ENCODE data around the gene PPP1R9A. TPM values are rescaled to one million over a fixed set of nuclear protein-coding genes. Genes with fewer than 3 reads are reported as not detected.
A peak's percentile ranks its signal among the peaks of the same experiment; 100 is the strongest.

Gene PPP1R9A
- total and polyA plus RNA-seq, 4 donors = 2.2 to 59.1 (median 14.6) TPM

GRCh38 chr7:94941844-94942632, 34.6 kb downstream of the PPP1R9A start:
- no peak overlapping the region for H3K9ac ChIP-seq (ENCODE audit: insufficient read depth in 1 of 2, low read length in 2 of 2)
- H3K27ac ChIP-seq (ENCODE audit: low read depth in 1 of 2, low read length in 1 of 2) = no peak overlapping the region
- H3K4me1 ChIP-seq (ENCODE audit: control insufficient read depth in 5 of 5, insufficient read depth in 5 of 5, low read length in 5 of 5) = peaks cover 0 to 14% (median 3%) of the 10 kb centered on the region in 5 donors
- H3K9me3 ChIP-seq (ENCODE audit: control insufficient read depth in 4 of 4, insufficient read depth in 3 of 4, low read length in 3 of 4) = no peaks in the 10 kb centered on the region
- 82 to 85% methylated on average over 3 of the region's 3 CpGs for WGBS, 2 donors
- H3K27me3 ChIP-seq (ENCODE audit: control insufficient read depth in 3 of 3, insufficient read depth in 3 of 3, low read length in 2 of 3) = no peaks in the 10 kb centered on the region
- no peak for DNase-seq
- no peaks in the 10 kb centered on the region for H3K36me3 ChIP-seq (ENCODE audit: control insufficient read depth in 4 of 4, insufficient read depth in 4 of 4, low read length in 4 of 4)
- no peak for TF ChIP-seq CTCF (IDR thresholded peaks at IDR 0.05; ENCODE audit: control extremely low read depth, extremely low read depth)
- H3K4me3 ChIP-seq = no peak overlapping the region
- ATAC-seq (ENCODE audit: insufficient read depth, low FRiP score) = no peak

- H3K4me3 ChIP-seq = no peak overlapping the region
- no peak overlapping the region for H3K27ac ChIP-seq (ENCODE audit: low read depth in 1 of 2, low read length in 1 of 2)
- H3K4me1 ChIP-seq (ENCODE audit: control insufficient read depth in 5 of 5, insufficient read depth in 5 of 5, low read length in 5 of 5) = peaks cover 0 to 14% (median 3%) of the 10 kb centered on the region in 5 donors
- H3K9me3 ChIP-seq (ENCODE audit: control insufficient read depth in 4 of 4, insufficient read depth in 3 of 4, low read length in 3 of 4) = no peaks in the 10 kb centered on the region
- H3K27me3 ChIP-seq (ENCODE audit: control insufficient read depth in 3 of 3, insufficient read depth in 3 of 3, low read length in 2 of 3) = no peaks in the 10 kb centered on the region
- peak in 2 of 3 donors; percentile 79 to 83 for DNase-seq
- no peak overlapping the region for H3K9ac ChIP-seq (ENCODE audit: insufficient read depth in 1 of 2, low read length in 2 of 2)
- no peaks in the 10 kb centered on the region for H3K36me3 ChIP-seq (ENCODE audit: control insufficient read depth in 4 of 4, insufficient read depth in 4 of 4, low read length in 4 of 4)
- TF ChIP-seq CTCF (IDR thresholded peaks at IDR 0.05; ENCODE audit: control extremely low read depth, extremely low read depth) = no peak
- ATAC-seq (ENCODE audit: insufficient read depth, low FRiP score) = no peak
These were observed 35.7 kb downstream of the PPP1R9A start for GRCh38 chr7:94943134-94943533.

GRCh38 chr7:94949532-94949931, 42.1 kb downstream of the PPP1R9A start:
- no peak for TF ChIP-seq CTCF (IDR thresholded peaks at IDR 0.05; ENCODE audit: control extremely low read depth, extremely low read depth)
- no peaks in the 10 kb centered on the region for H3K9me3 ChIP-seq (ENCODE audit: control insufficient read depth in 4 of 4, insufficient read depth in 3 of 4, low read length in 3 of 4)
- no peak overlapping the region for H3K9ac ChIP-seq (ENCODE audit: insufficient read depth in 1 of 2, low read length in 2 of 2)
- 90 to 97% methylated on average over 1 of the region's 1 CpG for WGBS, 2 donors
- DNase-seq (no peak), ATAC-seq (ENCODE audit: insufficient read depth, low FRiP score) (no peak)
- no peaks in the 10 kb centered on the region for H3K27me3 ChIP-seq (ENCODE audit: control insufficient read depth in 3 of 3, insufficient read depth in 3 of 3, low read length in 2 of 3)
- no peaks in the 10 kb centered on the region for H3K36me3 ChIP-seq (ENCODE audit: control insufficient read depth in 4 of 4, insufficient read depth in 4 of 4, low read length in 4 of 4)
- H3K4me1 ChIP-seq (ENCODE audit: control insufficient read depth in 5 of 5, insufficient read depth in 5 of 5, low read length in 5 of 5) = no peaks in the 10 kb centered on the region
- H3K27ac ChIP-seq (ENCODE audit: low read depth in 1 of 2, low read length in 1 of 2) = no peak overlapping the region
- H3K4me3 ChIP-seq = no peak overlapping the region

All from lung (tissue), 12 donors.